Measurements from ENCODE around the gene PDX1.

Gene PDX1

GRCh38 chr13:27971236-27971645 lies 51.4 kb downstream of the PDX1 start:
- TF ChIP-seq ESRRG (CRISPR knock-in tag; IDR thresholded peaks at IDR 0.05): no peak
- TF ChIP-seq BACH2 (CRISPR knock-in tag; IDR thresholded peaks at IDR 0.05; ENCODE audit: borderline replicate concordance): no peak
- TF ChIP-seq ZNF70 (CRISPR knock-in tag; IDR thresholded peaks at IDR 0.05): no peak
- no peak for TF ChIP-seq ZNF565 (CRISPR knock-in tag; conservative IDR thresholded peaks at IDR 0.05; ENCODE audit: low read depth)
- no peak for TF ChIP-seq PATZ1 (CRISPR knock-in tag; IDR thresholded peaks at IDR 0.05; ENCODE audit: borderline replicate concordance)
- TF ChIP-seq ZC3H10 (CRISPR knock-in tag; IDR thresholded peaks at IDR 0.05): no peak
- no peak for TF ChIP-seq GLIS3 (CRISPR knock-in tag; IDR thresholded peaks at IDR 0.05)
- TF ChIP-seq CREB5 (CRISPR knock-in tag; IDR thresholded peaks at IDR 0.05; ENCODE audit: low read depth): no peak
- no peak for TF ChIP-seq POU6F1 (CRISPR knock-in tag; IDR thresholded peaks at IDR 0.05; ENCODE audit: borderline replicate concordance, low read depth)
- no peak for TF ChIP-seq TSHZ2 (CRISPR knock-in tag; IDR thresholded peaks at IDR 0.05)
- TF ChIP-seq CSRNP3 (CRISPR knock-in tag; IDR thresholded peaks at IDR 0.05): no peak
- no peak for TF ChIP-seq ZFP3 (CRISPR knock-in tag; IDR thresholded peaks at IDR 0.05)
- no peak for TF ChIP-seq ARNTL (CRISPR knock-in tag; IDR thresholded peaks at IDR 0.05; ENCODE audit: borderline replicate concordance, low read depth)
- TF ChIP-seq CSDC2 (CRISPR knock-in tag; IDR thresholded peaks at IDR 0.05): no peak
- no peak for TF ChIP-seq SNAI2 (CRISPR knock-in tag; IDR thresholded peaks at IDR 0.05)
- no peak for TF ChIP-seq ISL1 (CRISPR knock-in tag; IDR thresholded peaks at IDR 0.05)
- TF ChIP-seq TOX (CRISPR knock-in tag; IDR thresholded peaks at IDR 0.05; ENCODE audit: borderline replicate concordance): no peak
- no peak for TF ChIP-seq PPARA (CRISPR knock-in tag; IDR thresholded peaks at IDR 0.05; ENCODE audit: borderline replicate concordance)
- no peak for TF ChIP-seq ZNF8 (CRISPR knock-in tag; IDR thresholded peaks at IDR 0.05)
- TF ChIP-seq TCF4 (CRISPR knock-in tag; IDR thresholded peaks at IDR 0.05; ENCODE audit: borderline replicate concordance): no peak
- ATAC-seq: no peak

GRCh38 chr13:27971776-27972477 lies 52.1 kb downstream of the PDX1 start:
- TF ChIP-seq CSRNP3 (CRISPR knock-in tag; IDR thresholded peaks at IDR 0.05) (no peak), ARNTL (CRISPR knock-in tag; IDR thresholded peaks at IDR 0.05; ENCODE audit: borderline replicate concordance, low read depth) (no peak), PPARA (CRISPR knock-in tag; IDR thresholded peaks at IDR 0.05; ENCODE audit: borderline replicate concordance) (no peak)
- ATAC-seq: no peak

Data from SK-N-SH treated with all-trans-retinoic acid at 6 μM for 48 hours (cell line).